ENCODE data around the gene ZNF683.
"Not testable (repeated sequence)": the region's sequence is repeated elsewhere in the genome, so short reads cannot be mapped to it uniquely, and the experiment has no call there.

ZNF683 gene

DNA sequence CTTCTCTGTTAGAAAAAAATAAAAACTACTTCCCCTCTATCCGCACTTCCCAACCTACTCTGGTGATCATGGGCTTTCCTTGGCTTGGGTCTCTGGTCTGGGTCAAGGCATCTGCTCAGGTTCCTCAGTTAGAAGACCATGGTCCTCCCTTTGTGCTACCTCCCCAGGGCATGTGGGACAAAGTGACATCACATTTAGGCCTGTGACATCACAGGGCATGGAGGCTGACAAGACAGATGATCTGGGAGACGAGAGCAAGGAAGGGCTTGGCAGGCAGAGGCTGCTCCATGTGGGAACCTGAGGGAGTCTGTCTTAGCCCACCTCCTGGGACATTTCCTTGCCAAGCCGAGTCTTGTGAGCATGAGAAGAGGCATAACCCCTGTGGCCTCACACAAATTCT is at the start of gene ZNF683:
TSS of gene ZNF683 (minus strand) at position 140 of the 400 bp plus-strand sequence. CDS start 4,179 bp downstream, outside the sequence.
- DNase-seq (ENCODE audit: low read depth in 2 of 2): not testable (repeated sequence)

DNA sequence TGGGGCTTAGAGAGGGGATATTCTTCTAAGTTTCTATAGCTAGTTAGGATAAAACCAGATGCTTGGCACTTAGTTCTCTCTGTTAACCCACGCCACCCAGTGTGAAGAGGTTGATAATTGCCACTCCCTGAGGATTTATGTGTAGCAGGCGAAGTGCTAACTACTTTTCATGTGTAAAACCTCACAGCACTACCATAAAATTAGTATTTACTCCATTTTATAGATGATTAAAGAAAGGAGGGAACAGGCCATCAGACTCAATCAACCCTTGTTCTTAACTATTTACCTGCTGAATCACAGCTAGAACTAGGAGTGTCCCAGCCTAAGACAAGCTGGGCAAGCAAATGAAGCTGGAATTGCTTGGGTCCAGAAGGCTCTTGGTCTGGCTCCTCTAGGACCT is 46.9 kb upstream of the ZNF683 start:
- DNase-seq (ENCODE audit: low read depth in 2 of 2): no peak

GRCh38 chr1:26418865-26419349 is 46.4 kb upstream of the ZNF683 start:
- no peak for DNase-seq (ENCODE audit: low read depth in 2 of 2)

- DNase-seq (ENCODE audit: low read depth in 2 of 2): peak; percentile 66 to 79
These were observed 44.7 kb upstream of the ZNF683 start for GRCh38 chr1:26417111-26417759.

DNA sequence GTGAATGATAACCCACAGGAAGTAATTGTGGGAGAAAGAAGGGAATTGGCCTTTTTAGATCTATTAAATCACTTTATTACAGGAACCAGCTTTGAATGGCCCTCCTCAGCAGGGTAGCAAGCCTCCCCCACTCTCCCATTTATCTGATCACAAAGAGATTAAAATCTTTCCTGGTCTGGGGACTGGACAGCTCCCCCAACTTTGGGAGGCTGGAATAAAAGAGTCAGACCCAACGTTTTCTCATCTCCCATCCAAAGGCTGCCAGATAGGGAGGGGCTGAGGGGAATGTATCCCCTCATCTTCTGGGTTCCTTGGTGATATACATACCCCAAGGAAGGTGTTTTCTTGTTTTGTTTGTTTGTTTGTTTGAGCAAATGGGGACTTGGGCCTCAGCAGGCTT is 40.5 kb upstream of the ZNF683 start:
- DNase-seq (ENCODE audit: low read depth in 2 of 2): no peak

- DNase-seq (ENCODE audit: low read depth in 2 of 2): no peak
These were observed 39.8 kb upstream of the ZNF683 start for GRCh38 chr1:26412180-26412840.

- DNase-seq (ENCODE audit: low read depth in 2 of 2): no peak
These were observed 39.1 kb upstream of the ZNF683 start for GRCh38 chr1:26411624-26412074.

DNA sequence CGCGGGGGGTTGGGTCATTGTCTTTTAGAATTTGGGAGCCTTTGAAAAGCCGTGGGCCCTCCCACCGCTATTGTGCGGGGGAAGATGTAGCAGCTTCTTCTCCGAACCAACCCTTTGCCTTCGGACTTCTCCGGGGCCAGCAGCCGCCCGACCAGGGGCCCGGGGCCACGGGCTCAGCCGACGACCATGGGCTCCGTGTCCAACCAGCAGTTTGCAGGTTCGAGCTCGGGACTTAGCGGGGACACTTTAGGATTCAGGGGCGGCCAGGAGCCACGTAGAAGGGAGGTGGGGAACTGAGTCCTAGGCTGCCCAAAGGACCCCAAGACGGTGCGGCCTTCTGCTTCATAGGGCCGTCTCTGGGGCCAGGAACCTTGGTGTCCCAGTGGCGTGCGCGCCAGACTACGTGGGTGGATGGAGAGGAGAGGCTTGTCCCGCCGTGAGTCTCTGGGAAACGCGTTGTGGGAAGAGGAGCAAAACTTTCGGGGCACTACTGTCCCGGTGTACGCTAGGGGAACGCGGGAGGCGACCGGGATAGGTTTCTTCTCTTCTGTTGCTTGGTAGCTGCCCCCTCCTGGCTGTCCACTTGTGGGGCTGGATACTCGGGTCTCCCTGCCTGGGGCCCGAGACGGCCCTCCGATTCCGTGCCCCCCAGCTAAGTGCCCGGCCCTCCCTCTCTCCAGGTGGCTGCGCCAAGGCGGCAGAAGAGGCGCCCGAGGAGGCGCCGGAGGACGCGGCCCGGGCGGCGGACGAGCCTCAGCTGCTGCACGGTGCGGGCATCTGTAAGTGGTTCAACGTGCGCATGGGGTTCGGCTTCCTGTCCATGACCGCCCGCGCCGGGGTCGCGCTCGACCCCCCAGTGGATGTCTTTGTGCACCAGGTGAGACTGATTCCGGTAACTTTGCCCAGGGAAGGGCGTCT is 38.4 kb upstream of the ZNF683 start, which contains the start of gene LIN28A:
TSS of gene LIN28A (plus strand) at position 112 of the 918 bp plus-strand sequence. CDS start at position 187, 75 bp downstream.
- no peak for DNase-seq (ENCODE audit: low read depth in 2 of 2)

- no peak for DNase-seq (ENCODE audit: low read depth in 2 of 2)
These were observed 36.7 kb upstream of the ZNF683 start for GRCh38 chr1:26409191-26409807.

DNA sequence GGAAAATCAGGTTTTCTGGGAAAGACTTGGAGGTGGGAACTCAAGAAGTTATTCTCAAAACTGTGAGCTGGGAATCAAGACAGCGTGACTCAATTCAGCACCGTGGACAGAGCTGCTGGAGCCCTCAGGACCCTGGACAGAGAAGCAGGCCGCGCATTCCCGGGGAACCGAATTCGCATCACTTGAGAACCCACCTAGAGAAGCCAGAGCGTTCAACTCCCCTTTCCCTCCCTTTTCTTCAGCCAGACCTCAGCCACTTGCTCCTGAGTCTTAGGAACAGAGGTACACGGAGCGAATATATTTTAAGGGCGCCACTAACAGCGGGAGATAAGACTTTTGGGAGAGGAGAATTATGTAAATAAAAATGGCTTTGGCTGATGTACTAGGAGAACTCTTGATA is 36.1 kb upstream of the ZNF683 start:
- DNase-seq (ENCODE audit: low read depth in 2 of 2): peak; percentile 52 to 63

DNA sequence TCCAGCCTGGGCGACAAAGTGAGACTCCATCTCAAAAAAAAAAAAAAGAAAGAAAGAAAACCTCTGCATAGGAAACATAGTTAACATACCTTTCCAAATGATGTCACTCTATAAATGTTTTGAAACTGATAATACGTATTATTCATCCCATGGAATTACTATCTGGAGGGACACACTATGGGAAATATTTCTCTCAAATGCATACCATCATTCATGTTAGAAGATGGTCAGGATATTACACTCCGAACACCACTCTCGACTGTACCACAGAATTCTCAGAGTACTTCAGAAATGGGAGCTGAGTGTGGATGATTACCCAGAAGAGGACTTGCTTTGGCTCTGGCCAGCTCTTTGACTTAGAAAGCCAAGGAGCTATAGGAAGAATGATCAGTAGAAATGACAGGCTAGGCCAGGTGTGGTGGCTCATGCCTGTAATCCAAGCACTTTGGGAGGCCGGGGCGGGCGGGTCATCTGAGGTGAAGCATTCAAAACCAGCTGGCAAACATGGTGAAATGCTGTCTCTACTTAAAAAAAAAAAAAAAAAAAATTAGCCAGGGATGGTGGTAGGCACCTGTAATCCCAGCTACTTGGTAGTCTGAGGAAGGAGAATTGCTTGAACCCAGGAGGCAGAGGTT is 32.8 kb upstream of the ZNF683 start:
- DNase-seq (ENCODE audit: low read depth in 2 of 2): no peak

DNA sequence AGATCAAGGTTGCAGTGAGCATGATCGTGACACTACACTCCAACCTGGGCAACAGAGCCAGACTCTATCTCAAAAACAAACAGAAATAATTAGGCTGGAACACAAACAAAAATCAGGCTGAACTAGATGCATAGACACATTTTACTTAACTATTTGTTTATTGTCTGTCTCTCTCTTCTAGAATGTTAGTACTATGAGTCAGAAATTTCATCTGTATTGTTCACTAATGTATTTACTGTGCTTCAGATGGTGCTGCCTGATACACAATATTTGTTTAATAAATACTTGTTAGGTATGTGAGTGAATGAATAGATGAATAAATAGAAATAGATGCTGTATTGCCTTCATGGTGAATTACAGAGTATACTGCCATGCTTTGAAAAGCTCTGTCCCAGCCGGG is 32.1 kb upstream of the ZNF683 start:
- no peak for DNase-seq (ENCODE audit: low read depth in 2 of 2)

- no peak for DNase-seq (ENCODE audit: low read depth in 2 of 2)
These were observed 31.1 kb upstream of the ZNF683 start for GRCh38 chr1:26403656-26404055.

DNA sequence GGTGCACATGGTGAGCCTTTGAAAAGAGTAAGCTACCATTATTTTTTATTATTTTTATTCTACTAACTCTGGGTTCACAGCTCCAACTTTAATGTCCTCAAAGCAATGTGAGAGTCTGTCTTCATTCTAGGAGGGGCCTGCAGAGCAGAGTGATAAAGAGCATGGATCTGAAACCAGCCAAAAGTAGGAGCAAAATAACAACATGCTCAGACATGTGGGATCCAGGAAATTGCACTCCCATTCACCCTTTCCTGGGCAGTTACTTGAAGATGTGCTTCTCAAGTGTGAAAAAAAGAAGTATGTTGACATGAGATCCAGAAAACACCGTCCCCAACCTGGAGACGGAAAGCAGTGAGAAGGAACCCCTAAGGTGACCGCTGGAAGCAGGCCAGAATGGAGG is 29.3 kb upstream of the ZNF683 start:
- DNase-seq (ENCODE audit: low read depth in 2 of 2): no peak

- DNase-seq (ENCODE audit: low read depth in 2 of 2): no peak
These were observed 26.5 kb upstream of the ZNF683 start for GRCh38 chr1:26399034-26399433.

- no peak for DNase-seq (ENCODE audit: low read depth in 2 of 2)
These were observed 23.2 kb upstream of the ZNF683 start for GRCh38 chr1:26395754-26396153.

DNA sequence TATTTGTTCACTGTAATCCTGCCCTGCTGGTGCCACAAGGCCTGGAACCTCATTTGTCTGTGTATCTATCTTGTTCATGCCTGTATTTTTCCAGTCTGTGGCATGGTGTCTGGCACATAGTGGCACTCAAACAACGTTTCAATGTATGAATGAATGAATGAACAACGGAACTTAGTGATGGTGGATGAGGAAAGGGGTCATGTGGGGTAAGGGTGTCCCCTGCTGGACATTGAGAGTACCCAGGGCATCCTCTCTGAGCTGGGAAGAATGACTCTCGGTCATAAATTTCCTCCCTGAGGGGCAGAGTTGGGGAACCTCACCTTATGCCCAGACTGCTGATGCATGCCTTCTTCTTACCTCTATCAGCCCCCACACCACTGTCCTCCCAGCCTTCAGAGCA is 18.9 kb upstream of the ZNF683 start:
- peak in 1 of 2 donors; percentile 14 for DNase-seq (ENCODE audit: low read depth in 2 of 2)

DNA sequence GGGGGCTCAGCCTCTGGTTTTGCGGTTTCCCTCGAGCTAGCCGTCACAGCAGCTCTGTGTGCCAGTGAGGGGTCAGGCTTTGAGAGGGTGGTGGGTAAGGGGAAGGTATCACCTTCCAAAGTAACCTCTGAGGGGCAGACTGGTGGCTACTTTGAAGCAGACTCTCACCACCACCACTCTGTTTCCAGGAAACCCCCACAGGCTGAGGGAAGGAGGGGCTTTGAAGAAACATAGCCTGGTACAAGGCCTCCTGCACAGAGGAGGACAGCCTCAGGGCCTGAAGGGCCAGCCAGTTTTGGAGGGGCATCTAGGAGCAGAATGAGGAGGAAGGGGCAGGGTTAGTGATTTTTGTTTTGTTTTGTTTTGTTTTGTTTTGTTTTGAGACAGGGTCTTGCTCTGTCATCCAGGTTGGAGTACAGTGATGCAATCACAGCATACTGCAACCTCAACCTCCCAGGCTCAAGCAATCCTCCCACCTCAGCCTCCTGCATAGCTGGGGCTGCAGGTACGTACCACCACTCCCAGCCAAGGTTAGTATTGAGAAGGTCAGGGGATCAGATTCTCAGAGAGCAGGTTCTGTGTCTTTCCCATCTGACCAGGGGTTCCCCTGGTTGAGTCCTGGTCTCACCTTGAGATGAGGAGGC is 17.2 kb upstream of the ZNF683 start:
- DNase-seq (ENCODE audit: low read depth in 2 of 2): no peak

- no peak for DNase-seq (ENCODE audit: low read depth in 2 of 2)
These were observed 16.4 kb upstream of the ZNF683 start for GRCh38 chr1:26388791-26389445.

GRCh38 chr1:26387447-26387846 is 14.9 kb upstream of the ZNF683 start:
- DNase-seq (ENCODE audit: low read depth in 2 of 2): no peak
